Activated CD8-positive, alpha-beta memory T cell treated with anti-CD3 and anti-CD28 coated beads, Interleukin-2, amount 50 U/mL, for 24 hours (primary cell): ENCODE results near the gene PCDH9.

Source experiments
- DNase-seq: peaks from one replicate; pipeline ENCODE4 v3.0.0-alpha.2; 2020; ENCODE audit errors: extremely low read depth

The PCDH9 gene

DNA sequence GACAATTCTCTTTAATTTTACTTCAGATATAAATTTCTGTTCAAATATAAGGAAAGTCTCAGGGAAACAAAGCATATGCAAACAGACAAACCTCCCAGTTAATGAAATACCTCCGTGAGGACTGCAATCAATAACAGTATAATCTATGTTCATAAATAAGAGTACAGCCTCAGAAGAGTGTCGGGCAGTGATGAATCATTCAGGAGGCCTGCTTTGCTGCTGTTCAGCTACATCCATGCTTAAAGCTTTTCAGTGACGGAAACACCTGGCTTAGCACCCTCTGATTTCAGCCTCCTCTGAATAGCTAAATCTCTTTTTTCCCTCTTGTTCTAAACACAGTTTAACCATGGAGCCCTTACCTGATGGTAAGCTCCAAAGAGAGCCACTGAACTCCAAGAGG, 69.0 kb downstream of the PCDH9 start:
- no peak for DNase-seq

DNA sequence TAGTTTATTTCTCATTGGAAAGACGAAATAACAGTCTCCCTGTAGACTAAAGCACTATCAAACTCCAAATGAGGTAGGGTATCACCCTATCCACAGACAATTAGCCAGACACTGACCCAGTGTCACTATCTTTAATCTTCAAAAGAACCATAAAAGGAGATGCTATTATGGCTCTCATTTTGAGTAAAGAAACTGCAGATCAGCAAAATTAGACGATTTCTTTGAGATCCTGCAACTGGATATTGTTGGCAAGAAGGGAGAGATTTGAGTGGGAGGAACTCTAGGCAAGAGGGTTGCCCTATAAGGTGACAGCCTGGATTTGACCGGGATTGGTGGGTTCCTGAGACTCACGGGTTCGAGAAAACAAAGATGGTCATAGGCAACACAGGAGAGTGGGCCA, 71.2 kb downstream of the PCDH9 start:
- DNase-seq = no peak

DNA sequence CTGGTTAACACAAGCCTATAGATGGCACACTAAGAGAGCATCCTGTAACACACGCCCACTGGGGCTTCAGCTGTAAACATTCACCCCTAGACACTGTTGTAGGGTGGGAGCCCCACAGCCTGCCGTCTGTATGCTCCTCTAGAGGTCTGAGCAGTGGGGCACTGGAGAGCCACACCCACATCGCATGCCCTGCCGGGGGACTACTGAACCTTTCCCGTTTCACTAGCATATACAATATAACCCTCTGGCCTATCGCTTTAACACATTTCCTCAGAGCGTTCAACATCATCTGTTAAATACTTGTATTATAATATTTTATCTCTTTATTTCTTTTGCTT, 73.4 kb downstream of the PCDH9 start:
- DNase-seq = no peak

GRCh38 chr13:67155898-67156722, 74.0 kb downstream of the PCDH9 start:
- no peak for DNase-seq

DNA sequence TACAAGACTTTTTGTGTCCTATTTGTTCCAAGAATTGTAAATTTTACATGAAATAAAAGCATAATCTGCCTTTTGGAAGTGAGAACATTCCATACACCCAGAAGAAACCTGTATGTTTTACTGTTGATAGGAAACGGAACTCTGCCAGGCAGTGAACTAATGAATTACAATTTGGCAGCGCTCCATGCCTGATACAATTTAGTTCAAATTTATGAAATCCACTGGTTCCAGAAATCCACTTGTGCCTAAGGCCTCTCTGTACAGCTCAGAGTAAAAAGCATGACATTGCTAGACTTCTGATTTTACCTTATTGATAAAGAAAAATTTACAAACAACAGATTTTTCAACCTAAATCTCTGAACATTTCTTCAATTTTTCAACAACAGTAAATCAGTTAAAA, 78.1 kb downstream of the PCDH9 start:
- DNase-seq = no peak

GRCh38 chr13:67151652-67152051, 78.5 kb downstream of the PCDH9 start:
- DNase-seq = no peak

DNA sequence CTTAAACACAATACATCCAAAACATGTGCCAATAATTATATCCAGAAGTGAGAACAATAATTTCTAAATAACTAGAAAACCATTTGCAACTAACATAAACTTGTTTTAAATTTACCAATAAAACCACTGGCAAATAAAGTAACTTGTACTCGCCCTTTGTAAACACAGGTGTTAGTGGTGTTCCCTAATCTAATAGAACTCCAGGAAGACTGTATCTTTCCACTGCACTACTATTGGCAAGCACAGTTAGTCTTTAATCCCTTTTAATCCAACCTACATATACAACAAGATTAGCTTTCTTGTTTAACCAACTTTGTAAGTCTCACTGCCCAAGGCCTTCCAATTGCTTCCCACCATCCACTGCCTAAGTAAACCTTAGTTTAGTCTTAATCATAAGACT, 79.5 kb downstream of the PCDH9 start:
- no peak for DNase-seq

DNA sequence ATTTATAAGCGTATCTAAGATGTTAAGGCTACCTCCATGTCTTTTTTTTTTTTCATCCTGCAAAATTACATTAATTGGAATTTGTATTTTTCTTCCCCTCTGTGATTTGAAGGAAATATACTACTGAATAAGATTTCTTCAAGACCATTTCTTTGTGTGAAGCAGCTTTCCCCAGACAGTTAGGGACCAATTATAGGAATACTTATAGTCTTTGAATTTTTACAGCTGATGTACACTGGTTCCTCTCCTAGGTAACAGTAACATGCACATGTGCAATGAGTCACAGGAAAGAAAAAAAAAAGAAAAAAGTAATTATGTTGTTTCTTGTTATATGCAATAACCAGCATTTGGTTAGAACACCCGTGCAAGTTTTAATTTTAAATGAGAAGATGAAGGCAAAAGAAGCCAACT, 82.0 kb downstream of the PCDH9 start:
- DNase-seq = no peak

DNA sequence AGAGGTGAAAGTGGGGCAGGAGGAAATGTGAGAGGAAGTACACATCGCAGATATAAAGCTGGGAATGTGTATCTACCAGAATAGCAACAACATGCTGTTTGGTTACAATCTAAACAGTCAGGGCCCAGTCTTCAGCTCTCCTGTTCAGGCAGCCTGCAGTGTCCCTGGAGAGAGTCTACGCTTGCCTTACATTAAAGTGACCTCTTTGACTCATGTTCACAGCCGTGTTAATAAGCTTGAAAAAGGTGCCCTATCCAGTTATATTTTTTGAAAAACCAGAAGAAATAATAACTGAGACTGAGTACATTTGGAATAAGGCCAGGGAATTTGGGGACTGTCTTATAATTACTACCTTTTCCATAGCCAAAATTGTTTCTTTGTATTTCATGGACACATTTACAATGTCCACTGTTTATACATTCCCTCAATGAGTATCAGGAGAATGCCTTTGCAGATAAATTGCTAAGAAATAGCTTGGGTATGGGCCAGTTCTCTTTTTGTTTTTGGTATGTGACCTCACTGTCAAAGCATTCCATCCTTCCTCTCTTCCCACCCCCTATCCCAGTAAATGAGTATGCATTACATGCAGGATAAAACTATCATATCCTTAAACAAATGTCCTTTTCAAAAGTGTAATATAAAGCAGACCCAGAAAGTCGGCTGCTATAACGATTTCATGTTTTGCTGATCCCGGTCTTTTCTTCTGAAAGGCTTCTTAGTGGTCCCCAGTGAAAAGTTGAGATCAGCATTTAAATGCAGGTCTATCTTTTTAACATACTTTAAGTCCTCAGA, 82.6 kb downstream of the PCDH9 start:
- no peak for DNase-seq

- no peak for DNase-seq
Measured at GRCh38 chr13:67146523-67147130, 83.5 kb downstream of the PCDH9 start.

- no peak for DNase-seq
Measured at GRCh38 chr13:67145950-67146349, 84.2 kb downstream of the PCDH9 start.

GRCh38 chr13:67143544-67144115, 86.5 kb downstream of the PCDH9 start:
- DNase-seq = no peak

GRCh38 chr13:67140006-67140405, 90.1 kb downstream of the PCDH9 start:
- no peak for DNase-seq

GRCh38 chr13:67139551-67139950, 90.6 kb downstream of the PCDH9 start:
- DNase-seq = no peak

DNA sequence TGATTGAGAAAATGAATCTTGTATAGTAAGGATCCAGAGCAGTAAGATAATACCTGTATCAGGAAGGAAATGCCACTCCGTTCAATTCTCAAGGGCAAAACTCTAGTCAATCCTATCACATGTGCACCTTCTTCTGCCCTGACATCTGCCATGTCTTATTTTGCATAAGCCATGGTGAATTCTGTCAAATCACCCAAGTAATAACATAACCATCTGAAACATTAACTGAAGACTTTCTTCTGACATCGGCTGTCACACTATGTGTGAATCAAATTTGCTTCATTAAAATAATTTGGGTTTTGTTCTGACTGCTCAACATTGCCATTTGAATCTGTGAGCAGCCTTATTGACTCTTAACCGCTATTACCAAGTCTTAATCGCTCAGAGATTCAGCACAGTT, 91.2 kb downstream of the PCDH9 start:
- DNase-seq = no peak

GRCh38 chr13:67137044-67137735, 92.9 kb downstream of the PCDH9 start:
- no peak for DNase-seq

GRCh38 chr13:67136157-67136556, 94.0 kb downstream of the PCDH9 start:
- no peak for DNase-seq

DNA sequence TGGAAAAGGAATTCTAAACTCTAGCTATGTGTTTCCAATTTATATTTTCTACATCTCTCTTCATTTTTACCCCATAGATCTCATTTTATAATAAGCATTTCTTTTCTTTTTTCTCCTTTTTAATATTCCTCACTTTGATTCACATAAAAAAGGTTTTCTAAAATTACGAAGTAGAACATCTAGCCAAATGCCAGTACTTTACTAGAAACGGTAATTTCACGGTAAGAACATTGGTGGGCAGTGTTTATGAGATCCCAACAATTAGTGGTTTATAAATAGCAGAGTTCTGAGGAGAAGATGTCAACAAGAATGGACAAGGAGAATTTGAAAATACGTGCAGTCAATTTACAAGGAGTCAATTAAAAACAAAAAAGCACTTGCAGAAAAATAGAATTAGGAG, 94.8 kb downstream of the PCDH9 start:
- DNase-seq = no peak

GRCh38 chr13:67134417-67135129, 95.6 kb downstream of the PCDH9 start:
- no peak for DNase-seq

DNA sequence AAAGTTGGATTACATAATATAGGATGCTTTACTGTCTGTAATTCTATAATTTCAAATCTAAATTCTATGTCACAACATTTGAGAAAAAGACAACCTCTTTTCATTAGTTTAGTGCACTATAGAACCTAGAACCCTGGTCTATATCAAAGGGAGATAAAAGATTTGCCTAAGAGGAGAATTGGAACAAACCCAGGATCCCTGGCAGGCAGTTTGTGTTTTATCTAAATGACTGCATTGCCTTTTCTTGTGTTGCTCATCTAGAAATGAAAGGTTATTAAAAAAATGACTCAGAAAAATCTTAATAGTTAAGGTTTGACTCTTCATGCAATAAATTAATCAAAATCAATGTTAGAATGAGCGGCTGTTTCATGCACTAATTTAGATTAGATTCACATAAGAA, 96.7 kb downstream of the PCDH9 start:
- DNase-seq = no peak

DNA sequence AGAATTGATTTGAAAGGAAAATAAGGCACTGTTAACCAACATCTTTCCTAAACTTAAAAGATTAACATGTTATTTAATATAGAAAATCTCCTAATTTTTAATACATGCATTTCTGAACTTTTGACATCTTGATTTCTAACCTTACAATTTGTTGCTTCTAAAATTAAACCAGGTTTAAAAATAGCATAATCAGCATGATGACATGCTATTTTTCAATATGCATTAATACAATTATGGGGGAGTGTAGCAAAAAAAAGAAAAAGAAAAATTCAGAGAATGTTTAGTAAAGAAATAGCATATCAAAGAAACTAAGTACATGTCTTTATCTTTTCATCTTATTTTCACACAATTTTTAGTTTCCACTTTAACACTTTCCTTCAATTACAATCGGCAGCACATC, 98.7 kb downstream of the PCDH9 start:
- no peak for DNase-seq
